GM12801 (cell line): ENCODE measurements around the gene ACACA.

ENCODE experiments used
- CTCF ChIP-seq: IDR thresholded peaks from one replicate; pipeline ENCODE4 v1.5.1; 2011; ENCODE audit warnings: control low read depth; ENCODE audit not compliant: insufficient read length; ENCODE audit errors: extremely low read depth

ACACA gene

GRCh38 chr17:37142294-37142896 lies 264.2 kb downstream of the ACACA start:
- no peak for TF ChIP-seq CTCF

- no peak for TF ChIP-seq CTCF
These were observed 268.0 kb downstream of the ACACA start for GRCh38 chr17:37138571-37139120.

- no peak for TF ChIP-seq CTCF
These were observed 268.6 kb downstream of the ACACA start for GRCh38 chr17:37137906-37138514.

DNA sequence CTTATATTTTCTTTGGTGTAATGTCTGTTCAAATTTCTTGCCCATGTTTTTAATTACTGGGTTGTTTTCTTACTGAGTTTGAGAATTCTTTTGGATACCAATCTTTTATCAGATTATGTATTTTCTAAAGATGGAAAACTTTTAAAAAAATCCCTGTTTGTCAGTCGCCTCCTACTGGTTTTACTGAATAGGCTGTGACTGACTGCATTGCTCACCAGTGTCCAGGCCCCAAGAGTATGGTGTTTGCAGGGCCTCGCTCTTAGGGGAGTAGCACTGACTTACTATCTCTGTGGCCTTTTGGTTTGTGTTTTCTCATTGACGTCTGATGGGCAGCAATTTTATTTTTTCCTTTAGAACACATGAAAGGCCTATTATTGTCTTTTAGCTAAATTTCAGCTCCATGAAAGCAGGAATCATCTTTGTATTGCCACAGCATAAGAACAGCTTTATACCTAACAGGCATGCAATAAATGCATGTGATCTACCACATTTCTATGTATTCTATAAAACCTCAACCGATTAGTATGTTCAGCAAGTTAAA lies 269.5 kb downstream of the ACACA start:
- TF ChIP-seq CTCF: no peak

GRCh38 chr17:37135576-37135975 lies 271.1 kb downstream of the ACACA start:
- no peak for TF ChIP-seq CTCF

DNA sequence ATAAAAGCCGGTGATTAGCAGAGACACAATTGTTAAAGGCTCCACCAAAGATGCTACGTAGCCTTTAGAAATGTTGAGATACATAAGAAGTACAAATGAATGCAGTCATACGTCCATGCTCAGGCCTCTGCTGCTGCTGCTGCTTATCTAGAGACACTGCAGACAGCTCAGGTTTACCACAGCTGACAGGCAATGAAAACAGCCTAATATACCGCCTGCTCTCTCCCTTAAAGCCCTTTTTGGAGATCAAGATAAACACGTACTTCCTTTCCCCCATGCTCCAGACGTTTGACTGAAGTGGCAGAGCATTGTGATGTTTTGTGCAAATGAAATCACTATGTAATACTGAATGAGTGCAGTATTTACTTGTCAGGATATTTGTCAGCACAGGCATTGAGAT lies 272.6 kb downstream of the ACACA start:
- TF ChIP-seq CTCF: no peak

DNA sequence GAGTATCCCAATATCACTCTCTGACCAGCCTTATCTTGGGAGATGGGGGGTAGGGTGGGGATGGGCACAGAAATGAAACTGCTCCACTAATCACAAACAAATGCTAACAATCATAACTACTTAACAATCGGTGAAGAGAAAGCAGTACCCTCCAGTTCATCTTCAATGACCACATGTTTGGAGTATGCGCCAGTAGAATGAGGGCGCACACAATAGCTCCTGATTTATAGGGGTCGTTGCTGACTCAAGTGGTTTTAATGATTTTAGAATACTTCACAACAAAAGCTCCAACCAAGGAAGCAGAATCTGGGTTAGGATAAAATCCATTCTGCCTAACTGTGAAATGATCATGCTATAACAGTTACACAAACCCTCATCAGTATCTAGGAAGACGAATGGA lies 273.5 kb downstream of the ACACA start:
- no peak for TF ChIP-seq CTCF
